ENCODE data around the gene MAP1LC3B2.

Gene MAP1LC3B2

GRCh38 chr12:116538076-116538591 lies 21.0 kb upstream of the MAP1LC3B2 start:
- no peak for DNase-seq

DNA sequence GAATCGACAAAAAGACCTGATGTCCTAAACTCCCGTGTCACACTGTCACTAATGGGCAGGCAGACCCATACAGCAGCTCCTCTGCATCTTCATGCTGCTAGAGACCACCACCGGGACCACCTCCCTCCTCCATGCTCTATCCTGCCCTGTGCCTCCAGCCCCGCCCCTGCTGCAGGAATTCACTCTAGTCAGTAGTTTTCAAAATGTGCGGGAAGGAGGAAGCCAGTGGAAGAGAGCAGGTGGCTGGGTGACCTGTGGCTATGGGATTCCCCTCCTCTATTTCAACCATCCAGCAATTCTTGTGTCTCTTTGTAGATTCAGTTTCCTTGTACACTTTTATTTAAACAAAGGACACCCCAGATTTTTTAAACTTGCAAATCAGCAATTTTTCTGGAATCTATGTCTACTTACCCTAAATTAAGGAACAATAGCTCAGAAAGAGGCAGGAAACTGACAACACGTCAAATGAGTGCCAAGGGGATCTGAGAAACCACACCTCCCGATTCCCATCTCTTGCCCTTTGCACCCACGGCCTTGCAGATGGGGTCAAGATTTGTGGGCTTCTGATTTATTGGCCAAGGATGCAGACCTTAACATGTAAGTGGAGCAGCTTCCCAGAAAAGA lies 20.4 kb upstream of the MAP1LC3B2 start:
- DNase-seq: no peak

- no peak for DNase-seq
Measured at GRCh38 chr12:116539361-116539771, 19.8 kb upstream of the MAP1LC3B2 start.

DNA sequence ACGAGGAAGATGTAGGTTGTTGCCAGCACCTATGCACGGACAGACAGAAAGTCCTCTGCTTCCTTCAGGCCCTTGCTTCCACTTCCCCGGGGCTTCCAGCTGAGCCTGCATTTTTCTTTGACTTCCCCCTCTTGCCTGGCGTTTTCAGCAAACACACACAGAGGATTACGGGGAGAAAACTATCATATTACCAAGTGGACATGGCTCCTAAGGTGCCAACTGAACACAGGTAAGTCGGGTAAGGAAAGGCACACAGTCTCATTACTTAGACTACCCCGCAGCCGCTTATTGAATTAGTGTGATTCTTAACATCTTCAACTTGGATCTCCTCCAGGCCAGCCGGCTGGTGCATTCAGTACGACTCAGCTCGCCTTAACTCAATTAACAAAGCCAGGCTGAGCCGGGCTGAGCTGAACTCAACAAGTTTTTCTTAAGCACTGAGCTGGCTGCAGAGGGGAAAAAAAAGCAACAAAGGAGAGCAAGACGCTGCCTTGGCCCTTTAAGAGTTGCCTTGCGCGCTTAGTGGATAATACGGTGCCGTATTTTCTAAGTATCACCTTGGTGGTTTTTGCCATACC lies 19.2 kb upstream of the MAP1LC3B2 start:
- DNase-seq: peak; percentile 51

DNA sequence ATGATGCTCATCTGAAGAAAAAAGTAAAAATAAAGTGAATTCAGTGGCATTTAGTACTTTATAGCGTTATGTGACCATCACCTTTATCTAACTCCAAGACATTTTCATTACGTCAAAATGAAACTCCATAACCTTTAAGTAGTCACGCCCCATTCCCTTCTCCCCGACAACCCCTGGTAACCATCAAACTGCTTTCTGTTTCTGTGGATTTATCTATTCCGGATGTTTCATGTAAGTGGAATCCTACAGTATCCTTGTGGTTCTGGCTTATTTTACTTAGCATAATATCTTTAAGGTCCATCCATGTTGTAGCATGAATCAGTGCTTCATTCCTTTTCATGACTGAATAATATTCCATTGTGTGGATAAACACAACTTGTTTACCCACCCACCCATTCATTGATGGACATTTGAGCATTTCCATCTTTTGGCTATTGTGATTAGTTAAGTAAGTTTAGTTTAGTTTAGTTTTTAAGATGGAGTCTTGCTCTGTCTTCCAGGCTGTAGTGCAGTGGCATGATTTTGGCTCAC lies 18.5 kb upstream of the MAP1LC3B2 start:
- DNase-seq: no peak

DNA sequence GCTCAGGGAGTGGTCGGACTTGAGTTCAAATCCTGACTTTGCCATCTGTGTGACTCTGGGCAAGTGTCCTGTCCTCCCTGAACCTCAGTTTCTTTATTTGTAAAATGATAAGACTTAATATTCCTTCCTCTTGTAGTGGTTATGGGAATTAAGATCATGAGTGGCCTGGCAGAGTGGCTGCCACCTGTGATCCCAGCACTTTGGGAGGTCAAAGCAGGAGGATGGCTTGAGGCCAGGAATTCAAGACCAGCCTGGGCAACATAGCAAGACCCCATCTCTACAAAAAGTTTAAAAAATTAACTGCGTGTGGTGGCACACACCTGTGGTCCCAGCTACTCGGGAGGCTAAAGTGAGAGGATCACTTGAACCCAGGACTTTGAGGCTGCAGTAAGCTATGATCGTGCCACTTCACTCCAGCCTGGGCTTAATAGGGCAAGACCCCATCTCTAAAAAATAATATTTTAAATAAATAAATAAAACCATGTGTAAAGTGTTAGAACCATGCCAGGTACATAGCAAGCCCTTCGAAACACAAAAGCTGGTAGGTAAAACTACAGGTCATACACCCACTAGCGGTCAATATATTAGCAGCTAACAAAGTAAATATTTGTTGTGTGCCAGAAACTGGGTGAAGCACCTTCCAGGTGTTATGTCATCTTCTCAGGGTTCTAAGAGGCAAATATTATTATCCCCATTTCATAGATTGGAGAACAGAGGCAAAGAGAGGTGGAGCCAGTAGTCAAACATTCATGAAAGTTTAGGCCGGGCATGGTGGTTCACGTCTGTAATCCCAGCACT lies 17.4 kb upstream of the MAP1LC3B2 start:
- DNase-seq: no peak

DNA sequence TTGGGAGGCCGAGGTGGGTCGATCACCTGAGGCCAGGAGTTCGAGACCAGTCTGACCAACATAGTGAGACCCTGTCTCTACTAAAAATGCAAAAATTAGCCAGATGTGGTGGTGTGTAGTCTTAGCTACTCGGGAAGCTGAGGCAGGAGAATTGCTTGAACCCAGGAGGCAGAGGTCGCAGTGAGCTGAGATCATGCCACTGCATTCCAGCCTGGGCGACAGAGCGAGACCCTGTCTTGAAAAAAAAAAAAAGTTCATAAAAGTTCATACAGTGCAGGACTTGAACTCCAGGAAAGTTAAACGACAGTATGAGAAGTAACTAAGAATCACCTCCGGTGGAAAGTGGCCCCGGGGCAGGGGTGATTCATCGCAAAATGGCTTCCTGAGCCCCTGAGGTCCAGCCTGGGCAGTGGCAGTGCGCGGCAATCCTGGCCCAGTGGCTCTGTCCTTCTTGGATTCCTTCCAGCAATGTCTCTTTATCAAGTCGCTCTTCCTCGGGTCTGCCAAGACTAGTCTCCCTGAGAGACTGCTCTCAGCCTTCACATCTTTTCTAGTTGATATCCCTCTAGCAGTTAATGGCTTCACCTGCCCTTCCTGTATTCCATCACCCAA lies 16.7 kb upstream of the MAP1LC3B2 start:
- DNase-seq: no peak

- no peak for DNase-seq
Measured at GRCh38 chr12:116544656-116545055, 14.5 kb upstream of the MAP1LC3B2 start.

DNA sequence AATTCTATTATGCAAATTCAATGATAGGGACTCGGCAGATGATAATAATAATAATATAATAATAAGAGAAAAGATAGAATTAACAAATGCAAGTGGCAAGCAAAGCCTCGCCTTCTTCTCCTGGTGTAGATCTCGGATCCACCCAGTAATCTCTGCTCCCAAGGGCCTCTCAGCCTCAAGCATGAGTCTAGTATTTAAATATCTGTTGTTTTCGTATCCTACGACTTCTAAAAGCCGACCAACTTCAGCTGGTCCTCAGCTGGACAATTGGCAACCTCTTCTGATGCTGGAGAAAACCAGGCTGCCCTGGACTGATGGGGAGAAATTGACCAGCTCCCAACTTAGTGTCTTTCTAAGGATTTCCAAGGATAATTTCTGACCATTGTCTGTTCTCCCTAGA lies 14.0 kb upstream of the MAP1LC3B2 start:
- DNase-seq: no peak

- DNase-seq: no peak
Measured at GRCh38 chr12:116545936-116546335, 13.2 kb upstream of the MAP1LC3B2 start.

DNA sequence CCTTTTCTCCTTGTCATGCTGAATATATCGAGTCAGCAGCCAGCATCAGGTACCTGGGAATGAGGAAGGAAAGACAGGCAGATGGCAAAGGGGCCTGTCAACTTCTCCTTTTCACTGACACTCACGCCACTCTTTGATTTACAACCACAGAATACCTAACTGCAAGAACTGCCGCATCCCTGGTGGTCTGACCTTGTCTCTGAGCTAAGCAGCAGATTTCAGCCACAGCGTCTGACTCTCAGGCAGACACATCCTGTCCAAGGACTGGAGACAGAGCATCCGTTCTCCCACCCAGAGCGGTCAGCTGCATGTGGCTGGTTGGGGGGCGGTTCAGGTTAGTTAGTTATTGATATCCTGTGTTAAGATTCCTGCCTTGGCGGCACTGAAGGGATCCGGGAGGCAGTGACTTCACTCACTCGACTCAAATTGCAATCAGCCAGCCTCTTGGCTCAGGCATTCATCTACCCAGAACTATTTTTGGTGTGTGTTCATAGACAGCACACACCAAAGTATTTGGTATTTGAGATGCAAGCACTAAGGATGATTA lies 11.2 kb upstream of the MAP1LC3B2 start:
- DNase-seq: no peak

- no peak for DNase-seq
Measured at GRCh38 chr12:116549993-116550392, 9.2 kb upstream of the MAP1LC3B2 start.

- no peak for DNase-seq
Measured at GRCh38 chr12:116551151-116551550, 8.0 kb upstream of the MAP1LC3B2 start.

DNA sequence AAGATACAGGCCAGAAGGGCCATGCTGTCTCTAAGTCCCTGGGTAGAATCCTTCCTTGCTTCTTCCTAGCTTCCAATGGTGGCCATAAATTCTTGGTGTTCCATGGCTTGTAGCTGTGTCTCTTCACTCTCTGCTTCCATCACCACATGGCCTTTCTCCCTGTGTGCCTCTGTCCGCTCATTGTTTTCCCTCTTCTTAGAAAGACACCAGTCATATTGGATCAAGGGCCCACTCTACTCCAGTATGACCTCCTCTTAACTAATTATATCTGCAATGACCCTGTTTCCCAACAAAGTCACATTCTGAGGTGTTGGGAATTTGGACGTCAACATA lies 7.6 kb upstream of the MAP1LC3B2 start:
- no peak for DNase-seq

DNA sequence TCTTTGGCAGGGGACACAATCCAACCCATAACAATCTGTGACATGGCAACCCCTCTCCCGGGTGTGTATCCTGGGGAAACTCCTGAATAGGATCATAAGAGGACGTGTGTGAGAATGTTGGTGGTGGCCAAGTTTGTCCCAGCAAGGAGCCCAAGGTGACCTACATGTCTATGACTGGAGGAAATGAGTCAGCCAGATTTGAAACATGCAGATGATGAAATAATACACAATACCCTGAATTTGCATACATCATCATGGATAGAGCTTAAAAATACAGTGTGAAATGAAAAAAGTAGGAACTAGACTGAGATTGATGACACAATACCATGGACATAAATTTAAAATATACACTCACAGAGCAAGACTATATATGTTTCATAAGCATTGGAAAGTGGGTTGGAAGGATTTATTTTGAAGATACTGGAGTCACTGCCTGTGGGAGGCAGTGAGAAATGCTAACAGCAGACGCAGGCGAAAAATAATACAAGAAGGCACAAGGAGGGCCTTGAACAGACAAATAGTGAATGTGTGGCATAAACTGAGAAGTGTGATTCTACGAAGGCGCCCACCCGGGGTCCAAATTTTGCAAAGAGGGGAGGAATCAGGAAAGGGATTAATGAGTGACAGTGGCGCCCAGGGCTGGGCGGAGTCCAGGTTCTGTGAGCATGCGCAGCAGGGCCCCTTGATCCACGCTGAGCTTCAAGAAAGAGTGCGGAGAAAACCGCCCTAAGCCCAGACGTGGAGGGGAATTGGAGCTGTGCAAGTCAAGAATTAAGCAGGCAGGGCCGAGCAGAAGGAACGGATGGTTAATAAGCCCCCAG lies 7.0 kb upstream of the MAP1LC3B2 start:
- no peak for DNase-seq

DNA sequence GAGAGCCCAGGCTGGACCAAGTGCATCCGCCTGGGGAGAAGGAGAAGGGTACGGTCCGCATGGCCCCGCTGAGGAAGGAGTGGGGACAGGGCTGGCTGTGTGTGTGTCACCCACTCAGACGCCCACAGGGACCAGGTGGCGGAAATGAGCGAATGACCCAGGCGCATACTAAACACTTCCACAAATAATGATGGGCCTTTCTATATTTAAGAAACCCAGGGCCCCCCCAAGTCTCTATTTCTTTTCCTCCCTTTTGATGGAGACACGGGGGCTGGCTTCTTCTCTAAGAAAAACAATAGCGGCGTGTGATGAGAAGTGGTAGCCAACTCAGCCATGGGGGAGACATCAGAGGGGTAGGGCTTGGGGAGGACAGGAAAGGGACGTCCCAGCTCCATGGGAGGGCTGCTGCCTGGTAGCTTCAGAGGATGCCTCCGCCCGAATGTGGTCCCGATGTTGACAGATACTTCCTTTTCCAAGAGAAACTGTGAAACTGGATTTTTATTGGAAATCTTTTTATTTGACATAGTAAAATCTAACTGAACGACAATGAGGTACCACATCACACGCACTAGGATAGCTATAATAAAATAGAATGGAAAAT lies 6.3 kb upstream of the MAP1LC3B2 start:
- DNase-seq: no peak

- no peak for DNase-seq
Measured at GRCh38 chr12:116556356-116556952, 2.7 kb upstream of the MAP1LC3B2 start.

DNA sequence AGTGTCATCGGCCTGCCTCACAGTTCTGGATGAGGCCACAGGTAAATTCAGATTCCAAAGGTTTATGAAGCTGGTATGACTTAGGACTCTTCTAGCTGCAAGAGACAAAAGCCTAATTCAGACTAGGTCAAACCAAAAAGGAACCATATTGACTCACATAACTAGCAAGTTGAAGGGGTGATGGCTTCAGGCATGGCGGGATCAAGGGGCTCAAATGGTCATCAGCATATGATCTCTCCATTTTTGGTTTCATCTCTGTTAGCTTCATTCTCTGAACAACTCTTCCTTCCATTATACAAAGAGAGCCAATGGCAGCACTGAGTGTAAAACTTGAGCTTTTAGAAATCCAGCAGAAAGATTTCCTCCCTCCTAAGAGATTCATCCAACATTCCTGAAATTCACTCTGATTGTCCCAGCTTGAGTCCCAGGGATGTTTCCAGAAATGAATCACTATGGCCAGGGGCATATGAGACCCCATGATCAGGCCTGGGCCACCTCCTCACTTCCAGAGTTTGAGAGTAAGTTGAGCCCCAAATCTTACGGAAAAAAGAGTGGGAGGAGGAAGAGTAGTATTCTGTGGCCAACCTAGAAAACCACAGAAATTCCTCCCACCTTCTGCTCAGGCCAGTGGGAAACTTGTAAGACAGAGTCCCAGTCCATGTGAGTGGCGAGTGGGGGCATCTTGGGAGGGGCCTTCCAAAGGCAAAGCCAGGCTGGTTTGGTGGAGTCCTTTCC lies 2.0 kb upstream of the MAP1LC3B2 start:
- DNase-seq: no peak

DNA sequence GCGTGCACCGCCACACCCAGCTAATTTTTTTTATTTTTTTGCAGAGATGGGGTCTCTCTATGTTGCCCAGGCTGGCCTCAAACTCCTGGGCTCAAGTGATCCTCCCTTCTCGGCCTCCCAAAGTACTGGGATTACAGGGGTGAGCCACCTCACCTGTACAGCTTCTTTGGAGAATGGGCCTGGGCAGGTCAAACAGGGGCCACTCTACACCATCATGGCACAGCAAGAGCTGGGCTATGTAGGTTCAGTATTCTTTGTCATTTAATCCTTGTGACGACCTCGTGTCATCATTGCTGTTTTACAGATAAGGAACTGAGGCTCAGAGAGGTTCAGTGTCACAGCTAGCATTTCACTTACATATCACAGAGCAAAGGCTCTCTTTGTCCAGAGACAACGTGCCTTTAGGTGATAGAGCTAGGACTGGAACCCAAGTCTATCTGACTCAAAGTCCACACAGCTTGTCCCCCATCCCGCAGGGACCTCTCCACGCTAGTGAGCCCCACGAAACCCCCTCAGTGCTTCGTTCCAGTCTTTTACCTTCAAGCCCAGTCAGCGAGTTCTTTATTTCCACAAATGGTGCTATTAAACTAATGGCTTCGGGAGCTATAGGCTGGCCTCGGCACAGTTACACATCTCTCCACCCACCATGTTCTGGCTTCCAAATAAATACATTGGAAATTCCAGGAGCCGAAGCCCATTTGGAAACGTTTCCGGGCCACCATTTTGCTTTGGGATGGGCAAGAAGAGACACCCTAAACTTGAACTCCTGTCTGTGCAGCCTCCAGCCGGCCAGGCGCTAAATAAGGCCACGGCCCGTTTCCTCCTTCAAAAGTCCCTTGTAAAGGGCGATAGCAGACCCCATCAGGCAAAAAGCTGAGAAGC lies 660 bp upstream of the MAP1LC3B2 start:
- DNase-seq: no peak
